ENCODE data around the gene NMS. TPM values are rescaled to one million over a fixed set of nuclear protein-coding genes. Genes with fewer than 3 reads are reported as not detected.

Gene NMS
- total and polyA plus RNA-seq, 2 of the 8 experiments (the other 6 are each of a cell fraction or from before 2014, with no cell fraction given) = not detected

- no peak overlapping the region for H3K18ac ChIP-seq (ENCODE audit: extremely low read depth, low read length)
- H2BK5ac ChIP-seq (ENCODE audit: low read depth, low read length) = no peak overlapping the region
- H4K91ac ChIP-seq (replicated peaks; ENCODE audit: insufficient read length, low read length) = no peak overlapping the region
- ChIA-PET CTCF (ENCODE audit: partially characterized antibody) (no interaction called here), POLR2A (ENCODE audit: partially characterized antibody) (no interaction called here)
- H3K56ac ChIP-seq (replicated peaks; ENCODE audit: insufficient read length, low read depth, low read length) = no peak overlapping the region
- no peaks in the 10 kb centered on the region for H3K4me1 ChIP-seq (replicated peaks in 1 of 4; ENCODE audit: control insufficient read depth in 3 of 4, insufficient read depth in 4 of 4, low read length in 3 of 4)
- no peak overlapping the region for H3K4me3 ChIP-seq (ENCODE audit: extremely low read depth in 1 of 4, insufficient read depth in 2 of 4, low read depth in 3 of 4, low read length in 4 of 4)
- H3K79me1 ChIP-seq (ENCODE audit: low read depth, low read length) = no peaks in the 10 kb centered on the region
- no peak overlapping the region for H4K5ac ChIP-seq (ENCODE audit: insufficient read length, low read depth, low read length)
- H2BK120ac ChIP-seq (replicated peaks; ENCODE audit: low read depth, low read length) = no peak overlapping the region
- no peaks in the 10 kb centered on the region for H3K36me3 ChIP-seq (ENCODE audit: control insufficient read depth in 2 of 4, insufficient read depth in 4 of 4, low read length in 3 of 4)
- FAIRE-seq = no peak
- H2BK20ac ChIP-seq (ENCODE audit: low read length) = no peak overlapping the region
- H3K4ac ChIP-seq (replicated peaks; ENCODE audit: insufficient read length, low read depth, low read length) = no peak overlapping the region
- no peak overlapping the region for H2BK15ac ChIP-seq (ENCODE audit: low read length)
- no peak overlapping the region for H3K14ac ChIP-seq (ENCODE audit: insufficient read length)
- no peak for DNase-seq (ENCODE audit: low read depth in 1 of 2, low spot score in 2 of 2)
- no peak overlapping the region for H3K27ac ChIP-seq (ENCODE audit: low read depth, low read length)
- no peaks in the 10 kb centered on the region for H3K9me3 ChIP-seq (ENCODE audit: insufficient read depth in 2 of 2, low read depth in 1 of 2, low read length in 1 of 2)
- no peak overlapping the region for H3K4me2 ChIP-seq (ENCODE audit: insufficient read depth in 1 of 2, low read depth in 2 of 2, low read length in 2 of 2)
- H2BK12ac ChIP-seq (ENCODE audit: low read depth, low read length) = no peak overlapping the region
- H3K79me2 ChIP-seq (ENCODE audit: control insufficient read depth in 1 of 2, insufficient read depth in 2 of 2, low read length in 2 of 2) = no peaks in the 10 kb centered on the region
- peak overlapping the region; percentile 22; the same call in 1 of the 2 replicates for H2AFZ ChIP-seq (ENCODE audit: low read length)
- no peak overlapping the region for H4K8ac ChIP-seq (ENCODE audit: extremely low read depth, insufficient read depth, low read length)
- H3K23me2 ChIP-seq (ENCODE audit: low read depth, low read length) = no peaks in the 10 kb centered on the region
- no peak overlapping the region for H3K9ac ChIP-seq (replicated peaks in 1 of 4; ENCODE audit: extremely low read depth in 1 of 4, low read depth in 3 of 4, low read length in 3 of 4)
- H2AK5ac ChIP-seq (ENCODE audit: low read depth, low read length) = no peak overlapping the region
- H4K20me1 ChIP-seq (replicated peaks in 1 of 2; ENCODE audit: control insufficient read depth in 1 of 2, insufficient read depth in 2 of 2, low read length in 2 of 2) = no peaks in the 10 kb centered on the region
- no peak overlapping the region for H3K23ac ChIP-seq (ENCODE audit: insufficient read length)
- 94% methylated on average over 4 of the region's 4 CpGs; no CpG with 5 or more reads in 1 of the 2 experiments for WGBS, 2 experiments (ENCODE audit: extremely low coverage in 1 of 2, insufficient coverage in 1 of 2, insufficient read length in 1 of 2, insufficient replicate concordance in 2 of 2, low coverage in 1 of 2, low lambda C conversion rate in 2 of 2, missing lambda C conversion rate in 1 of 2)
- H3K27me3 ChIP-seq (replicated peaks in 1 of 4; ENCODE audit: control insufficient read depth in 3 of 4, extremely low read depth in 1 of 4, insufficient read depth in 3 of 4, low read length in 3 of 4) = no peaks in the 10 kb centered on the region
- TF ChIP-seq EGR1 (IDR thresholded peaks at IDR 0.05; ENCODE audit: borderline replicate concordance, low read depth, low read length) (no peak), MAFK (IDR thresholded peaks at IDR 0.05; ENCODE audit: low read depth, low read length) (no peak), ATF3 (IDR thresholded peaks at IDR 0.05; ENCODE audit: insufficient read depth, low read depth, low read length) (no peak), BCL11A (IDR thresholded peaks at IDR 0.05; ENCODE audit: low read depth in 2 of 2, low read length in 2 of 2) (no peak), CHD1 (IDR thresholded peaks at IDR 0.05; ENCODE audit: low read depth, low read length) (no peak), POLR2A (IDR thresholded peaks at IDR 0.05; ENCODE audit: control extremely low read depth in 1 of 2, low read depth in 2 of 2, low read length in 2 of 2) (no peak), TAF1 (IDR thresholded peaks at IDR 0.05; ENCODE audit: low read depth, low read length) (no peak), SUZ12 (IDR thresholded peaks at IDR 0.05; ENCODE audit: low read length) (no peak), CTCF (IDR thresholded peaks at IDR 0.05; ENCODE audit: control extremely low read depth in 1 of 3, insufficient read depth in 1 of 3, low read depth in 1 of 3, low read length in 3 of 3) (no peak), SAP30 (IDR thresholded peaks at IDR 0.05; ENCODE audit: insufficient read depth, insufficient replicate concordance, low read length) (no peak), GABPA (IDR thresholded peaks at IDR 0.05; ENCODE audit: borderline replicate concordance, insufficient read depth, low read length) (no peak)
- TF ChIP-seq, protein P1, sequence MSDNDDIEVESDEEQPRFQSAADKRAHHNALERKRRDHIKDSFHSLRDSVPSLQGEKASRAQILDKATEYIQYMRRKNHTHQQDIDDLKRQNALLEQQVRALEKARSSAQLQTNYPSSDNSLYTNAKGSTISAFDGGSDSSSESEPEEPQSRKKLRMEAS (IDR thresholded peaks at IDR 0.05) = no peak
These were observed 43.4 kb downstream of the NMS start for GRCh38 chr2:100513650-100514049.

Measured in H1 (cell line).